D721Med (cell line): Measurements from ENCODE around the gene BMPR1B.

ENCODE experiments used
- DNase-seq: peaks from one replicate; pipeline ENCODE4 v3.0.0; 2011; ENCODE audit warnings: low spot score; ENCODE audit not compliant: insufficient read length
- FAIRE-seq: peaks from 2 replicates; lab custom pipeline; 2011; peaks lifted over from hg19 to GRCh38; lab: Jason Lieb, UNC
- CTCF ChIP-seq: IDR thresholded peaks from 2 replicates; pipeline ENCODE4 v1.5.1; 2012; ENCODE audit warnings: mild to moderate bottlenecking, control low read depth; ENCODE audit not compliant: insufficient read depth; ENCODE audit errors: missing control alignments

Gene BMPR1B

GRCh38 chr4:94880956-94881355, 123.2 kb downstream of the BMPR1B start:
- TF ChIP-seq CTCF = no peak
- FAIRE-seq = no peak
- no peak for DNase-seq

GRCh38 chr4:94882756-94883155, 125.0 kb downstream of the BMPR1B start:
- TF ChIP-seq CTCF = no peak
- DNase-seq (no peak), FAIRE-seq (no peak)

GRCh38 chr4:94887027-94887426, 129.3 kb downstream of the BMPR1B start:
- DNase-seq (no peak), FAIRE-seq (no peak)
- no peak for TF ChIP-seq CTCF

DNA sequence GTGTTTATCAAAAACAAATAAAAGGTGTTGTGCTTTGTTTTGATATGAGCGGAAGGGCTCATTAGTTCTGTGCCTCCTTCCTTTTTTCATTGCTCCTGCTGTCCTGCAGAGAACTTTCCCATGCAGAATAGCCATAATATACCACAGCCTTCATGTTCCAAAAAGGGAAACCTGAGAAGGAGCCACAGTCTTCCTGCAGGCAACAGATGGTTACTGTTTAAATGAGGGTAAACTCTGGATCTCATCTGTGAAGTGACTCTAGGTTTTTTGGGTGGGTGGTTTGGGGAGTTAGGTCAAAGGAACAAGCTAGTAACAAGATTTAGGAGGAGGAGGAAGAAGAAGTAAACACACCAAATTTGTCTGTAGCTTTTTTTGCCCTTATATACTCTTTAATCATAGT, 131.8 kb downstream of the BMPR1B start:
- DNase-seq (no peak), FAIRE-seq (no peak)
- no peak for TF ChIP-seq CTCF

GRCh38 chr4:94889946-94890345, 132.2 kb downstream of the BMPR1B start:
- TF ChIP-seq CTCF = no peak
- no peak for FAIRE-seq
- no peak for DNase-seq

GRCh38 chr4:94890579-94890978, 132.8 kb downstream of the BMPR1B start:
- FAIRE-seq (no peak), DNase-seq (no peak)
- TF ChIP-seq CTCF = no peak

DNA sequence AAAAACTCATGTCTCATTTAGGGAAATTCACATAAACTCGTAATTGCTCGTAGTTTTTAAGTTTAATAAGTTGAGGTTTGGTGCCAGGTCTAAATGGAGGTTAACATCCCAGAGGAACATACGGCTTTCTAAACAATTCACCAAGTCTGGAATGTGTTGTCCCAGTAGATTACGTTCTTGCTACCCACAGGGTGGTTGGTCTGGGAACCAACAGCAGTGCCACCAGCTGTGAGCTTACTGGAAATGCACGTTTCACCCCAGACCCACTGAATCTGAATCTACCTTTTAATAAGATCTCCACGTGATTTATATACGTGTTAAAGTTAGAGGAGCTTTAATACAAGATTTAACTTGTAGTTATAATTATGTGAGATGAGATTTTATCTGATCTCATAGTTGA, 134.3 kb downstream of the BMPR1B start:
- DNase-seq = no peak
- FAIRE-seq = no peak
- TF ChIP-seq CTCF = peak; percentile 7
